ENCODE measurements around the gene HMCN1.

GRCh38 chr1:185824106-185824505 lies 89.9 kb downstream of the HMCN1 start:
- TF ChIP-seq CTCF (IDR thresholded peaks at IDR 0.05; ENCODE audit: poor library complexity, severe bottlenecking) (no peak), MXI1 (conservative IDR thresholded peaks at IDR 0.05; ENCODE audit: poor library complexity, severe bottlenecking) (no peak), REST (IDR thresholded peaks at IDR 0.05; ENCODE audit: borderline replicate concordance) (no peak), TAF1 (IDR thresholded peaks at IDR 0.05; ENCODE audit: low read depth) (no peak)
